NCI-H2196 treated with DMSO at 0.1 percent for 48 hours (cell line): ENCODE measurements around the gene BMP8A.
"Not testable (repeated sequence)": the region's sequence is repeated elsewhere in the genome, so short reads cannot be mapped to it uniquely, and the experiment has no call there.

Experiments used
- DNase-seq: peaks from one replicate; lab custom pipeline; 2025; ENCODE audit not compliant: unreplicated experiment; lab: John Stamatoyannopoulos, UW

Gene BMP8A

DNA sequence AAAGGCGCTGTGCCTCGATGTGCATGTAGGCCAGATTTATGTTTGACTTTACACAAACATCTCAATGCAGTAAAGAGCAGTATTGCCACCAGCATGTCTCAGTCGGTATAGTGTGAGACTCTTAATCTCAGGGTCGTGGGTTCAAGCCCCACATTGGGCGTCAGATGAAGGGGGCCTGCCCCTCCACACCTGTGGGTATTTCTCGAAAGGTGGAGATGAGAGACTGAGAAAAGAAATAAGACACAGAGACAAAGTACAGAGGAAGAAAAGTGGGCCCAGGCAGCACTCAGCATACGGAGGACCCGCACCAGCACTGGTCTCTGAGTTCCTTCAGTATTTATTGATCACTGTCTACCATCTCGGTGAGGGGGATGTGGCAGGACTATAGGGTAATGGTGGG is 13.0 kb downstream of the BMP8A start:
- not testable (repeated sequence) for DNase-seq

DNA sequence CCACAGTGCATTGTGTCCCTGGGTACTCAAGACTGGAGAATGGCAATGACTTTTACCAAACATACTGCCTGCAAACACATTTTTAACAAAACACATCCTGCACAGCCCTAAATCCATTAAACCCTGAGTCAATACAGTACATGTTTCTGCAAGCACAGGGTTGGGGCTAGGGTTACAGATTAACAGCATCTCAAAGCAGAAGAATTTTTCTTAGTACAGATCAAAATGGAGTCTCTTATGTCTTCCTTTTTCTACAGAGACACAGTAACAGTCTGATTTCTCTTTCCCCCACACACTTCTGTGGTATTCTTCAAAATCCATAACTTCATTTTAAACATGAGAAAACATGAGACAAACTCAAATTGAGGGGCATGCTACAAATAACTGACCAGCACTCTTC is 13.9 kb downstream of the BMP8A start:
- no peak for DNase-seq

DNA sequence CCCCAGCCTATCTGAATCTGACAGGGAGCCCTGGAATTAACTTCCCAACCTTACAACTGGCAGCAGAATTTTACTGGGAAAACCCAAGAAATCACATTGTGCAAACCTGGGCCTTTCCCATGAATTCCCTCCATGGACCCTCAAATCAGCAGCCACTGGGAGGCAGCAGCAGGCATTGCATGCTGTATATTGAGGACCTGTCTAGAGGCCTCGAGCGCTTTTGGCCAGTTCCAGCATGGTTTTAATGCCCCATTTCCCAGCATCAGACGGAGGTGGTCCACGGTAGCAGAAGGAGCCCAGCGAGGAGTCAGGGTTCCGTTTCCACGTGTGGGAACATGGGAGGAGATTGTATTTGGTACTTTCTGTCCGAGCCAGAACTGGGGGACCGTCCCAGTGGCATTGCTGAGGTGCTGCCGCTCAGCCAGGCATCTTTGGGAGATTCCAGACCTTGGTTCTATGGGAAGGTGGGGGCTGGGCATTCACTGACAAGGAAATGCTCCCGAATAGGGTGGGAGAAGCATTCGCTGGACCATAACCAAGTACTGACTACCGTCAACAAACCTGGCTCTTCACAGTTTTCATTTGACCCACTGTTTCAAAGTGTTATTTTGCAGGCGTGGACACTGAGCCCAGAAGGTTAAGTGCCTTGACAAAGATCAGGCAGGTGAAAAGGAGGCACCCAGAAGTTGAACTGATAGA is 15.9 kb downstream of the BMP8A start:
- DNase-seq: no peak

DNA sequence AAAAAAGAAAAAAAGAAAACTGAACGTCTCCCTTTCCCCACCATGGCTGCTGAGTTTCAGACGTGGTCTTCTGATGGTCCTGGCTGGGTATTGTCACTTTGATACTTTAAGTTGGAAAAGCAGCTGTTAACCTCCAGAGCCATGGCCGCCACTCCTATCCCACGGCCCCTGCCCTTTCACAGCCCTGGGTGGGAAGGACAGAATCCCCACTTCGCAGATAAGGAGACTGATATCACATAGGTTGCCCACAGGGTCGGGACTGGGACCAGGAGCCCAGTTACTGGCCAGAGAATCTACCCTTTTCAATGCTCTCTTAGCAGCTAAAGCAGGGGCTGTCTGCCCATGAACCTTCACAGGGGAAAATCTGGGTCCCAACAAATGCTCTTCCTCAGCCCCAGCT is 16.8 kb downstream of the BMP8A start:
- DNase-seq: no peak

DNA sequence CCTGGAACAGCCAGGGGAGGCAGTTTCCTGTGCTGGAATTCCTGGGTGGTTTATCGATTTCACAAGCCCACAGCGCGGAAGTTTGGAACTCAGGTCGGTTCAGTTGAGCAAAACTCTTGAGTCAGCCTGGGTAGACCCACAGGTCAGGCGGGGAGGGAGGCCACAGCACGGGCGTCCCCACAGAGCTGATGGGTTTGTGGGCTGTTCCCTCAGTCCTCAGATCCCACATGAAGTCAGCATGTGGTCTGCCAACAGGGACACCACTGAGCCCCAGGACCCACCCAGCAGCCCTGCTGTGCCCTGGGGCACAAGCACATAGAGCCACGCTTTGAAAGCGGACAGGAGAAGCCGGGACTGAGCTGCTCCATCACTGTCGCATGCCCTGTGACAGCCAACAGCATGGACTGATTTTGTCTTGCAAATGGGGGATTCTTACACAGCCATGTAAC is 17.4 kb downstream of the BMP8A start:
- DNase-seq: no peak

DNA sequence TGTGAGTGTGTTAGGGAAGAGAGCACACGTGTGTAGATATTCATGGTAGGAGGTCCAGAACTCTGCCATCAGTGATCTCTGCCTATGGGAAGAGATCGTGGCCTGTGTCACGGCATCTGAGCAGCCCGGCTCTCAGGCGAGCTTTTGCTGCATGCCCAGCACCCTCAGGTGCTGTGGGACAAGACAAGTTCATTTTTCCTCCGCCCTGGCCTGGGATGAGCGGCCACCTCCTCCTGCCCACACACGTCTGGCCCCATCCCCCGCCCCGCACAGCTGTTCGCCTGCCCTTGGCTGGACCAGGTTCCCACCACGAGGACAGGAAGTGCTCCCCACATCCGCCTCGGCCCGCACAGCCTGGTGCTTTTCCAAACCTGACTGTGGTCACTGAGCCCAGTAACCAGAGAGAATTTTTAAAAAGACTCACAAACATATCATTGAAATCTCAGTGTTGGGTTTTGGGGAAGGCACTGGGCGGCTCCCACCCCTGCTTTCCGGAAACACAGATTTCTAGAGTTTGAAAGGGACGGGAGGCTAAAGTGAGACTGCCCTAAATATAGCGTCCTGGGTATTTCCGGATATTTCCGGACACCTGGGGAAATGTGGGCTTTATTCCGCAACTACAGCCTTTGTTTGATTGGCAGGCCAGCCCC is 18.0 kb downstream of the BMP8A start:
- DNase-seq: no peak

DNA sequence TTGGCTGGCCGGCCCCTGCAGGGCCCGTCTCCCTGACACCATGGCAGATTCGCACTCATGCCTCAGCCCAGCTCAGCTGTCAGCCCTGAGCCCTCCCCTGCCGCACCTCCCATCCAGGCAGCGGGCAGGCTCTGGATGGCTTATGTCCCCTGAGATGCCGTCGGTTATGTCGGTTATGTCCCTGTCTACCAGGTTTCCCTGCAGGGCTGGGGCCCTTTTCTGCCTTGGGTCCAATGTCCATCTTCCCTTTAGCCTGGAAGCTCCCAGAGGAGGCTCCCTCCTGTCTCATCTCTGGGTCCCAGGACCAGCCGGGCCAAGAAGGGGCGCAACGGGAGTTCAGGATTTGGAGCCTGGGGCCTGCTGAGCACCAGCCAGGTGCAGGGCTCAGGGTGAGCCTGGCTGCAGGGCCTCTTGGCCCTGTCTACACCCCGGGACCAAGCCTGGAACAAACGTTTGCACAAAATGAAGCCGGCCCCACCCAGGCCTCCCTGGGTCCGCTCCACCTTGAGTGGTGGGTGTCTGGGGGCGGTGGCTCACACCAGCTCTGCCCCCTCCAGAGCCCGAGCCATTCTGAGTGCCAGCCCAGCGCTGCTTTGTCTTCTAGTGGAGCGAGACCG is 19.2 kb downstream of the BMP8A start:
- DNase-seq: not testable (repeated sequence)

DNA sequence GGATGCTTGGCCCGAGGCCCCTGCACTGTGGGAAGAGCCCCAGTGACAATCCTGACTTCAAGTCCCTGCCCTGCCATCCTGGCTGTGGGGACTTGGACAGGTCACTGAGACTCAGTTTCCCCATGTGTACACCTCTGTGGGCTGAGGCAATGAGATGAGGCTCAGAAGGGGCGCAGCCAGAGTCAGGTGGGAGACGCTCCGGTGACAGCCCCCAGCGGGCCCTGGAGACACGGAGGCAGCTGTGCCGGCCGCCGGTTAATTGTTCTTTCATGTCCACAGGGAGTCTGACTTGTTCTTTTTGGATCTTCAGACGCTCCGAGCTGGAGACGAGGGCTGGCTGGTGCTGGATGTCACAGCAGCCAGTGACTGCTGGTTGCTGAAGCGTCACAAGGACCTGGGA is 20.0 kb downstream of the BMP8A start:
- not testable (repeated sequence) for DNase-seq

DNA sequence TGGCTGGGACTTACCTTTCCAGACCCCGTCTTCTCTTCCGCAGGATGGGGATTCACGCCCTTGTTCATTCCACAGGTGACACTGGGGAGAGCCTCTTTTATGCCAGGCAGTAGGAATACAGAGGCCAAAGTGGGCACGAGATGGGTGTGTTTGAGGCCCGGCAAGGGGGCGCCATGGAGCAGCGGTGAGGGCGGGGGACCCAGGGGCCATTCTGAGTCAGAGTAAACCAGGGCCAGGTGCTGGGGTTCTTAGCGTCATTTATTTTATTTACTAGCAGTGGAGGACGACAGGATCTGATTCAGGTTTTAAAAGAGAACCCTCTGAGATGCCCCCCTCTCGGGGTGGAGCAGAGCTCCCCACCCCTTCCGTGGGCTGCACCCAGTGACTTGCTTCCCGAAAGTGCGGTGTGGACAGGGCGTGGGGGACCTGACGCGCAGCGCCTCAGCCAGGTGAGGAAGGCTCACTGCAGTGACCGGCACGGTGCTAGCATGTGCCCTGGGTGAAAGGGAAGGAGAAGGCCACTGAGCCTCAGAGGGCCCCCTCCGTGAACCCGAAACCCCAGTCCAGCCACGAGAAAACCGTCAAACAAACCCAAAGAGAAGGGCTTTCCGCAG is 20.9 kb downstream of the BMP8A start:
- not testable (repeated sequence) for DNase-seq

DNA sequence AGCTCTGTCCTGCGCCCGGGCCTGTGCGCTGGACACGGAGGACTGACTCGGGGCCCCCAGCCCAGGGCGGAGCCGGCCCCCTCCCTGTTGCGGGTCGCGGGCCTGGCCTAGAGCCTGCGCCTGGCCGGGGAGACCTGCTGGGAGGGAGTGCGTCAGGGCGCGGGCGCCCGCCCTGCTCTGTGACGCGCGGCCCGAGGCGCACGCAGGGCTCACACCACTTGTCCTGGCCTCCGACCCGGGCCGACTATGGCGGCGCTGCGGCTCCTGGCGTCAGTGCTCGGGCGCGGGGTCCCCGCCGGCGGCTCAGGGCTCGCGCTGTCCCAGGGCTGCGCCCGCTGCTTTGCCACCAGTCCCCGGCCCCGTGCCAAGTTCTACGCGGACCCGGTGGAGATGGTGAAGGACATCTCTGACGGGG is 23.3 kb downstream of the BMP8A start:
- DNase-seq: not testable (repeated sequence)

DNA sequence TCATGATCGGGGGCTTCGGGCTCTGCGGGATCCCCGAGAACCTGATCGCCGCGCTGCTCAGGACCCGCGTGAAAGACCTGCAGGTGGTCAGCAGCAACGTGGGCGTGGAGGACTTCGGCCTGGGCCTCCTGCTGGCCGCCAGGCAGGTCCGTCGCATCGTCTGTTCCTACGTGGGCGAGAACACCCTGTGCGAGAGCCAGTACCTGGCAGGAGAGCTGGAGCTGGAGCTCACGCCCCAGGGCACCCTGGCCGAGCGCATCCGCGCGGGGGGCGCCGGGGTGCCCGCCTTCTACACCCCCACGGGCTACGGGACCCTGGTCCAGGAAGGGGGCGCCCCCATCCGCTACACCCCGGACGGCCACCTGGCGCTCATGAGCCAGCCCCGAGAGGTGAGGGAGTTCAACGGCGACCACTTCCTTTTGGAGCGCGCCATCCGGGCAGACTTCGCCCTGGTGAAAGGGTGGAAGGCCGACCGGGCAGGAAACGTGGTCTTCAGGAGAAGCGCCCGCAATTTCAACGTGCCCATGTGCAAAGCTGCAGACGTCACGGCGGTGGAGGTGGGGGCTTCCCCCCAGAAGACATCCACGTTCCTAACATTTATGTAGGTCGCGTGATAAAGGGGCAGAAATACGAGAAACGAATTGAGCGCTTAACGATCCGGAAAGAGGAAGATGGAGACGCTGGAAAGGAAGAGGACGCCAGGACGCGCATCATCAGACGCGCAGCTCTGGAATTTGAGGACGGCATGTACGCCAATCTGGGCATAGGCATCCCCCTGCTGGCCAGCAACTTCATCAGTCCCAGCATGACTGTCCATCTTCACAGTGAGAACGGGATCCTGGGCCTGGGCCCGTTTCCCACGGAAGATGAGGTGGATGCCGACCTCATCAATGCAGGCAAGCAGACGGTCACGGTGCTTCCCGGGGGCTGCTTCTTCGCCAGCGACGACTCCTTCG is 24.0 kb downstream of the BMP8A start:
- not testable (repeated sequence) for DNase-seq

DNA sequence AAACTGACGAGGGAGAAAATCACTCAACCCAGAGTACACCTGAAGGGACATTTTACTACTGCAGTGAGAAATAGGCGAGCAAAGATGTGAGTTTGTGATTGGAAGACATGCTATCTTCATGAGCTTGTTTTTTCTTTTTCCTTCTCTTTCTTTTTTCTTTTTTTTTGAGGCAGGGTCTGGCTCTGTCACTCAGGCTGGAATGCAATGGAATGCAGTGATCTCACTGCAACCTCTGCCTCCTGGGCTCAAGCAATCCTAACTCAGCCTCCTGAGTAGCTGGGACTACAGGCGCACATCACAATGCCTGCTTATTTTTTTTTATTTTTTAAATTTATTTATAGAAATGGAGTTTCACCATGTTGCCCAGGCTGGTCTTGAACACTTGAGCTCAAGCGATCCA is 25.4 kb downstream of the BMP8A start:
- DNase-seq: not testable (repeated sequence)

DNA sequence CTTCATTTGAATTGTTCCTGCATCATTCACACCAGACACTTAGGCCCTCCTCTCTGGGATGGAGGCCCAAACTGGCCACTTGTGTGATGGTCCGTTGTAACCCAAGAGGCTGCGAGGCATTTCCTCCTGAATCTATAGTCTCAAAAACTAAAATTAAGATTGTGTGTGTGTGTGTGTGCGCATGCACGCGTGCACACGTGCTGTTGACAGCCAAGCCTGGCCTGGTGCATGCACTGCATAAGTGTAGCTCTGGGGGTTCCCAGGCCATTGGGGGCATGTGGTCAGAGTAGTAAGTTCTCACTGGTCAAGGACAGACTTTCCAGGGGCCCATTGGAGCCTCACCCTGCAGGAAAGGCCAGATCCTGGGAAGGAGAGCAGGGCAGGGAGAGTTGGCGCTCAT is 26.5 kb downstream of the BMP8A start:
- not testable (repeated sequence) for DNase-seq

DNA sequence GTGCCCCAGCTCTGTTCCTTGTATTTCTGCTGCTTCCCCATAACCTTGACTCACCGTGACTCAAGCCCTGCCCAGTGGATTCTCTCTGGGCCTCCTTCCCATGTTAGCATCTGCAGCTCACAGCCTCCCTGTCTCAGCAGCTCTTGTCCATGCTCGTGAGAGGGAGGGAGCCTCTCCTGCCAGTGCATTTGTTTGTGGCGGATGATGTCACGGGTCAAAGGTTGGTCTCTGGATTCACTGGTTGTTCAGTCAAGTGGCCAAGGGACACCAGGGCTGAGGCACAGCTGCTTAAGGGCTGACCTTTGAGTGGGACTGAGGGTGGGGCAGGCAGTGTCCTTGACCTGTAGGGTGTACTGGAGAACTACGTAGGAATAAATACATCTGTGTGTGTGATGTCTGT is 27.9 kb downstream of the BMP8A start:
- DNase-seq: not testable (repeated sequence)

DNA sequence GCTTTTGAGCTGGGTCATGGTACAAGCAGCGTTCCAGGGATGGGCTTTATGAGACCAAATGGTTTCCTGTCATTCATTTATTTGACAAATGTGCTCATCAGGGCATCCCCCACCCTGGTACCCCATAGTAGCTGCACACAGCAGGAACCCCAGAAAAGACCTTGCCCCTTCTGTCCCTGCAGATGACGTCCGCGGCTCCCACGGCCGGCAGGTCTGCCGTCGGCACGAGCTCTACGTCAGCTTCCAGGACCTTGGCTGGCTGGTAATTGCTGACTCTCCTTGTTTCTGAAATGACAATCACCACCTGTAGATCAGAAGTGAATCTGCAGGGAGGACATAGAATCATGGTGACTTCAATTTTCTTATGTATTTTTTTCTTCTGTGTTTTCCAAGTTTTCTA is 30.8 kb downstream of the BMP8A start:
- not testable (repeated sequence) for DNase-seq

DNA sequence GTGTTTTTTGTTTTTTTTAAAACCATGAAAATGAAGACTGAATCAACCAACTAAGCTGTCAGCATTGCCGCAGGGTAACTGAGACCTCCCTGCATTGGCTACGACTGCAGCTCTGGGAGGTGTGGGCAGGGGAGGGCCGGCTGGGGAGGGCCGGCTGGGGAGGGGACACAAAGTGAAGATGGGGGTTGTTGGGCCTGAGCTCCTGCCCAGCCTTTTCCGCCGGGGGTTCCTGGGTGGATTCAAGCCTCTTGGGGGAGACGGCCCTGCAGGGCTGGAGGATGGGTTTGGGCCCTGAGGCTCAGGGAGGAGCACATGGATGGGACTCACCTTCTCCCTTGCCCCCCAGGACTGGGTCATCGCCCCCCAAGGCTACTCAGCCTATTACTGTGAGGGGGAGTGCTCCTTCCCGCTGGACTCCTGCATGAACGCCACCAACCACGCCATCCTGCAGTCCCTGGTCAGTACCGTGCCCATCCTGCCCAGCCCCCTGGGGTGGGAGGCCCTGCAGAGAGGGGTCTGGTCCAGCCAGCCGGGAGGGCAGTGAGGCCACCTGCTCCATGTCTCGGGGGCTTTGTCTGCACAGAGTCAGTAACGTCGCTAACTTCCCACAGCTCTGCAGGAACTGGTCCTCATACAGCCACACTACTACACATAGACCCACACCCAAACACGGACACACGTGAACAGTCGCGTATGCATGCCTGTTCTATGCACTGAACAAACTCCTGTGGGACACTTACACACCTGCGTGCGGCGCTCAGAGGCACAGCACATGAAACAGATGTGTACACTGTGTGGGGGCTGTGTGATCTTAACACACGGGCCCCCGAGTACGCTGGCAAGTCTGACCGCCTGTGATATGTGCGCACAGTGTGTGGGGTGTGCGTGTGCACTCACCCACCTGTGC is 31.5 kb downstream of the BMP8A start:
- no peak for DNase-seq

DNA sequence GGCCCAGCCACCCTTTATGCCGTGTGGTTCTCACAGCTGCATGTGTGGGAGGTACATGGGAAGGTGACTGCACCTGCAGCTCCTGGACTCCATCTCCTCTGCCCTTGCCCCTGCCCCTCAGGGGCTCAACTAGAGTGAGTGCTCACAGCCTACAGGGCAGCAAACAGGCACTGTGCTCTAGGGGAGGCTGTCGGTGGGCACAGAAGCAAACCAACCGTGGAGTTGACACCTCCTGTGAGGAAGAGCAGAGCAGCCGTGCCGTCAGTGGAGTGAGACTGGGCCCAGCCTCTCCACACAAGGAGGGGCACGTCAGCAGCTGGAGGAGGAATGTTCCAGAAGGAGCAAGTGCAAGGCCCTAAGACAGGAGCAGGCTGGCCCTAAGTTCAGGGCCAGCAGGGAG is 32.7 kb downstream of the BMP8A start:
- DNase-seq: no peak

DNA sequence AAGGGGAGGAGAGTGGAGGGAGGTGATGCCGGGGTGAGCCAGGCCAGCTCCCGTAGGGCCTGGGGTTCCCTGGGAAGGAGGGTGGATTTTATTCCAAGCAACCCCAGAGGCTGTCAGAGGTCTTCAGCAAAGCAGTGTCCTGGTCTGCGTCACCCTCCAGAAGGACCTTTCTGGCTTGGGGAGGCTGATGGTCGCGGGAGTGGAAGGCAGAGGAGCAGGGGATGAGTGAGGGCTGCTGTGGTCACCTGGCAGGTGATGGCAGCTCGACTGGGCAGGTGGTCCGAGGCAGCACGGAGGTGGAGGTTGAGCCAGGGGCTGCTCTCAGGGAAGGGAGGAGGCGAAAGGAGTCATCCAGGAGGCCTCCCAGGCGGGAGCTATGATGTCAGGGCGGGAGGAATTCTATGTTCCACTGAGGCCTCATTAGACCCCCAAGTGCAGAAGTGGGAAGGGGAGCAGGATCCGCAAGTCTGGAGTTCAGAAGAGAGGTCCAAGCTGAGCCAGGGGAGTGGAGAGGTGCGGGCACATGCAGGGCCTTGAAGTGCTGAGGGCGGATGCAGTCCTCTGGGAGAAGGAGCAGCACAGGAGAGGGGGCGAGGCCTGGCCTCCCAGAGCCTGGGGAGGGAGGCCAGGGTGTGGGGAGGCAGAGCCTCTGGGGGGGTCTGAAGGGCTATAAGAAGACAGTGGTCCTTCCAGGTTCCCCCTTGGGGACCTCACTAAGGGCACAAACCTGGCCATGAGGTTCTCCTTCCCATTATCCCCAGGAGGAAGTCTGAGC is 33.3 kb downstream of the BMP8A start:
- DNase-seq: no peak
